Caco-2 (cell line): ENCODE results near the gene ASTN1. TPM values are rescaled to one million over a fixed set of nuclear protein-coding genes. Genes with fewer than 3 reads are reported as not detected.

Source experiments
- BruUV-seq: library from RNA; stranded (reverse); fragments of 400-500 nt; replicated peaks from 2 replicates; lab custom pipeline; 2021; lab: Mats Ljungman, UMichigan
- CTCF ChIA-PET: fragments of 300-600 bp; sonication (Branson Sonifier 250); formaldehyde crosslinking; loops from one replicate; lab custom pipeline; 2022; ENCODE audit warnings: antibody characterized with exemption; lab: Charles Lee
- POLR2A ChIA-PET: fragments of 300-600 bp; sonication (Branson Sonifier 250); formaldehyde crosslinking; loops from one replicate; lab custom pipeline; 2022; ENCODE audit warnings: antibody characterized with exemption; lab: Charles Lee
- DNase-seq, 2 experiments: peaks; one replicate each; pipeline versions ENCODE4 v3.0.0 to v3.0.0-alpha.2; 2020 to 2022
- H3K27me3 ChIP-seq: replicated peaks from 2 replicates; pipeline ENCODE4 v1.6.0; 2011; ENCODE audit warnings: low read length; ENCODE audit not compliant: control insufficient read depth, insufficient read depth
- H3K36me3 ChIP-seq: 2 replicates; pipeline ENCODE4 v1.5.1; 2011; ENCODE audit warnings: low read length; ENCODE audit not compliant: control insufficient read depth, insufficient read depth
- H3K4me1 ChIP-seq: fragments of 250-450 bp; sonication (Bioruptor Pico); 2 replicates; pipeline ENCODE4 v1.5.1; 2020; ENCODE audit warnings: mild to moderate bottlenecking
- H3K4me3 ChIP-seq: 2 replicates; pipeline ENCODE4 v1.5.1; 2011; ENCODE audit warnings: low read depth, mild to moderate bottlenecking, control low read depth, low read length
- H3K9me3 ChIP-seq: fragments of 250-450 bp; sonication (Bioruptor Pico); 2 replicates; pipeline ENCODE4 v1.5.1; 2020; ENCODE audit warnings: mild to moderate bottlenecking, moderate library complexity
- H3K27ac Mint-ChIP-seq: one replicate; pipeline ENCODE4 v1.8.0; 2022; ENCODE audit warnings: mixed read lengths; ENCODE audit not compliant: unreplicated experiment
- H3K27me3 Mint-ChIP-seq: one replicate; pipeline ENCODE4 v1.8.0; 2022; ENCODE audit warnings: mixed read lengths; ENCODE audit not compliant: insufficient read depth, unreplicated experiment
- H3K36me3 Mint-ChIP-seq: one replicate; pipeline ENCODE4 v1.8.0; 2022; ENCODE audit warnings: mild to moderate bottlenecking, mixed read lengths; ENCODE audit not compliant: insufficient read depth, unreplicated experiment
- H3K4me1 Mint-ChIP-seq: one replicate; pipeline ENCODE4 v1.8.0; 2022; ENCODE audit warnings: low read depth, mixed read lengths; ENCODE audit not compliant: unreplicated experiment
- H3K4me3 Mint-ChIP-seq: one replicate; pipeline ENCODE4 v1.8.0; 2022; ENCODE audit warnings: mild to moderate bottlenecking, moderate library complexity, mixed read lengths; ENCODE audit not compliant: unreplicated experiment
- H3K9me3 Mint-ChIP-seq: one replicate; pipeline ENCODE4 v1.8.0; 2022; ENCODE audit warnings: mixed read lengths; ENCODE audit not compliant: unreplicated experiment
- CTCF ChIP-seq, 2 experiments: fragments of 200-600 bp in 1 of 2; IDR thresholded peaks; 1 replicate in 1 of 2; 2 replicates in 1 of 2; pipeline versions ENCODE4 v1.5.1 to v1.8.0; 2011 to 2022; ENCODE audit warnings: antibody characterized with exemption in 1 of 2, control low read depth in 1 of 2, inconsistent platforms in 1 of 2, low read depth in 1 of 2, low read length in 1 of 2, mild to moderate bottlenecking in 1 of 2, moderate library complexity in 1 of 2; ENCODE audit not compliant: insufficient read depth in 1 of 2, severe bottlenecking in 1 of 2, unreplicated experiment in 1 of 2
- intact Hi-C: fragments of 100-400 bp; cut with micrococcal nuclease; formaldehyde crosslinking; loops from one replicate; pipeline ENCODE4 v1.10.0; 2022; ENCODE audit not compliant: unreplicated experiment
- total RNA-seq: library from RNA; stranded (reverse); gene quantifications from 2 replicates; pipeline ENCODE4 v1.2.3, GENCODE V29; 2022

Gene ASTN1
- total RNA-seq, 1 experiment from 2014 or later: not detected

- H3K27ac Mint-ChIP-seq: no peak overlapping the region
- DNase-seq: no peak
- H3K4me1 Mint-ChIP-seq: no peaks in the 10 kb centered on the region
- TF ChIP-seq CTCF (IDR thresholded peaks at IDR 0.05; ENCODE audit: insufficient read depth in 1 of 2, low read depth in 1 of 2, low read length in 1 of 2, severe bottlenecking in 1 of 2, unreplicated experiment in 1 of 2): no peak
- ChIA-PET POLR2A (no interaction called here), CTCF (no interaction called here)
- peaks cover 20% of the 10 kb centered on the region for H3K27me3 Mint-ChIP-seq
- H3K4me3 Mint-ChIP-seq: no peak overlapping the region
- H3K27me3 ChIP-seq: no peaks in the 10 kb centered on the region; the same call in 1 of the 2 replicates
- intact Hi-C loops: no loop called here
- no peaks in the 10 kb centered on the region for H3K36me3 Mint-ChIP-seq
- no peak overlapping the region for H3K4me3 ChIP-seq
- H3K9me3 Mint-ChIP-seq: no peaks in the 10 kb centered on the region
- H3K9me3 ChIP-seq: no peaks in the 10 kb centered on the region
- no peaks in the 10 kb centered on the region for H3K36me3 ChIP-seq
- H3K4me1 ChIP-seq: no peaks in the 10 kb centered on the region
- BruUV-seq: no TSS peak
Measured at GRCh38 chr1:176987016-176987415, 177.5 kb downstream of the ASTN1 start.

GRCh38 chr1:176983731-176984130 lies 180.8 kb downstream of the ASTN1 start:
- BruUV-seq: no TSS peak
- Histone ChIP-seq H3K9me3 (no peaks in the 10 kb centered on the region), H3K4me1 (no peaks in the 10 kb centered on the region), H3K4me3 (no peak overlapping the region), H3K27me3 (no peaks in the 10 kb centered on the region; the same call in 1 of the 2 replicates), H3K36me3 (no peaks in the 10 kb centered on the region)
- intact Hi-C loops: no loop called here
- Mint-ChIP-seq H3K9me3 (no peaks in the 10 kb centered on the region), H3K4me1 (no peaks in the 10 kb centered on the region), H3K27ac (no peak overlapping the region), H3K4me3 (no peak overlapping the region), H3K27me3 (peaks cover 13% of the 10 kb centered on the region), H3K36me3 (no peaks in the 10 kb centered on the region)
- no peak for TF ChIP-seq CTCF (IDR thresholded peaks at IDR 0.05; ENCODE audit: insufficient read depth in 1 of 2, low read depth in 1 of 2, low read length in 1 of 2, severe bottlenecking in 1 of 2, unreplicated experiment in 1 of 2)
- no peak for DNase-seq
- ChIA-PET POLR2A (no interaction called here), CTCF (no interaction called here)

GRCh38 chr1:176976771-176977170 lies 187.7 kb downstream of the ASTN1 start:
- Histone ChIP-seq H3K4me3 (no peak overlapping the region), H3K9me3 (no peaks in the 10 kb centered on the region), H3K4me1 (no peaks in the 10 kb centered on the region), H3K27me3 (no peaks in the 10 kb centered on the region), H3K36me3 (no peaks in the 10 kb centered on the region)
- no peak for TF ChIP-seq CTCF (IDR thresholded peaks at IDR 0.05; ENCODE audit: insufficient read depth in 1 of 2, low read depth in 1 of 2, low read length in 1 of 2, severe bottlenecking in 1 of 2, unreplicated experiment in 1 of 2)
- Mint-ChIP-seq H3K9me3 (no peaks in the 10 kb centered on the region), H3K27me3 (peaks cover 11% of the 10 kb centered on the region), H3K27ac (no peak overlapping the region), H3K4me1 (no peaks in the 10 kb centered on the region), H3K4me3 (no peak overlapping the region), H3K36me3 (no peaks in the 10 kb centered on the region)
- POLR2A ChIA-PET: no interaction called here
- BruUV-seq: no TSS peak
- no peak for DNase-seq
- intact Hi-C loops: no loop called here
- CTCF ChIA-PET: no interaction called here
